ENCODE data around the gene PRKAG1.

Gene PRKAG1

GRCh38 chr12:48961801-48962200 is 56.8 kb downstream of the PRKAG1 start:
- no peak for ATAC-seq (replicated peaks)
- Mint-ChIP-seq H3K36me3 (ENCODE audit: insufficient read depth) (peaks cover 11% of the 10 kb centered on the region), H3K27me3 (peaks cover 6 to 17% of the 10 kb centered on the region in 2 donors), H3K4me3 (no peak overlapping the region), H3K9me3 (no peaks in the 10 kb centered on the region), H3K27ac (no peak overlapping the region), H3K4me1 (ENCODE audit: low read depth in 2 of 2) (peaks cover 11 to 13% of the 10 kb centered on the region in 2 donors)
- DNase-seq: no peak

- DNase-seq (no peak), ATAC-seq (replicated peaks) (no peak)
- Mint-ChIP-seq H3K9me3 (no peaks in the 10 kb centered on the region), H3K27ac (no peak overlapping the region), H3K4me3 (no peak overlapping the region), H3K4me1 (ENCODE audit: low read depth in 2 of 2) (peaks cover 16 to 17% of the 10 kb centered on the region in 2 donors), H3K27me3 (peaks cover 6 to 17% of the 10 kb centered on the region in 2 donors), H3K36me3 (ENCODE audit: insufficient read depth) (peaks cover 11% of the 10 kb centered on the region)
These were observed 57.2 kb downstream of the PRKAG1 start for GRCh38 chr12:48961331-48961730.

GRCh38 chr12:48960834-48961233 is 57.7 kb downstream of the PRKAG1 start:
- Mint-ChIP-seq H3K4me1 (ENCODE audit: low read depth in 2 of 2) (peaks cover 21 to 22% of the 10 kb centered on the region in 2 donors), H3K36me3 (ENCODE audit: insufficient read depth) (peaks cover 11% of the 10 kb centered on the region), H3K27me3 (peaks cover 6 to 17% of the 10 kb centered on the region in 2 donors), H3K9me3 (no peaks in the 10 kb centered on the region), H3K4me3 (no peak overlapping the region), H3K27ac (no peak overlapping the region)
- ATAC-seq (replicated peaks): no peak
- DNase-seq: no peak

GRCh38 chr12:48958049-48958388 is 60.6 kb downstream of the PRKAG1 start:
- DNase-seq: no peak
- Mint-ChIP-seq H3K4me3 (peak overlapping the region; percentile 97 to 99), H3K36me3 (ENCODE audit: insufficient read depth) (peaks cover 11% of the 10 kb centered on the region), H3K27me3 (peaks cover 6 to 17% of the 10 kb centered on the region in 2 donors), H3K9me3 (no peaks in the 10 kb centered on the region), H3K4me1 (ENCODE audit: low read depth in 2 of 2) (peaks cover 39 to 43% of the 10 kb centered on the region in 2 donors), H3K27ac (peak overlapping the region; percentile 95 to 96)
- ATAC-seq (replicated peaks): no peak

- Mint-ChIP-seq H3K9me3 (no peaks in the 10 kb centered on the region), H3K4me3 (peak within 1 kb of the TSS; percentile 97 to 99), H3K36me3 (ENCODE audit: insufficient read depth) (peaks cover 11% of the 10 kb centered on the region), H3K4me1 (ENCODE audit: low read depth in 2 of 2) (peaks cover 40 to 49% of the 10 kb centered on the region in 2 donors), H3K27me3 (peaks cover 6 to 17% of the 10 kb centered on the region in 2 donors), H3K27ac (peak within 1 kb of the TSS; percentile 95 to 96)
- DNase-seq: peak; percentile 86 to 88 (median 88)
- ATAC-seq (replicated peaks): peak; percentile 92
These were observed 61.2 kb downstream of the PRKAG1 start, which contains the start of gene ARF3 for GRCh38 chr12:48957141-48958048. ARF3 (minus strand) TSS chr12:48957487; CDS start chr12:48941095, 16,392 bp downstream.

GRCh38 chr12:48956279-48957140 is 62.1 kb downstream of the PRKAG1 start:
- Mint-ChIP-seq H3K27me3 (peaks cover 6 to 17% of the 10 kb centered on the region in 2 donors), H3K4me1 (ENCODE audit: low read depth in 2 of 2) (peaks cover 40 to 52% of the 10 kb centered on the region in 2 donors), H3K4me3 (peak overlapping the region; percentile 97 to 99), H3K36me3 (ENCODE audit: insufficient read depth) (peaks cover 11% of the 10 kb centered on the region), H3K9me3 (no peaks in the 10 kb centered on the region), H3K27ac (peak overlapping the region; percentile 95 to 96)
- DNase-seq: no peak
- peak; percentile 37 for ATAC-seq (replicated peaks)

GRCh38 chr12:48954841-48955501 is 63.6 kb downstream of the PRKAG1 start:
- H3K9me3 Mint-ChIP-seq: no peaks in the 10 kb centered on the region
- ATAC-seq (replicated peaks) (no peak), DNase-seq (no peak)
- H3K27me3 Mint-ChIP-seq: peaks cover 0 to 8% of the 10 kb centered on the region in 2 donors
- H3K36me3 Mint-ChIP-seq (ENCODE audit: insufficient read depth): peaks cover 11% of the 10 kb centered on the region
- peak overlapping the region in 1 of 2 donors; percentile 81 for H3K27ac Mint-ChIP-seq
- peak overlapping the region; percentile 18 to 99 for H3K4me3 Mint-ChIP-seq
- H3K4me1 Mint-ChIP-seq (ENCODE audit: low read depth in 2 of 2): peaks cover 40 to 52% of the 10 kb centered on the region in 2 donors

- Mint-ChIP-seq H3K4me1 (ENCODE audit: low read depth in 2 of 2) (peaks cover 40 to 52% of the 10 kb centered on the region in 2 donors), H3K27ac (peak overlapping the region; percentile 59 to 81), H3K27me3 (peaks cover 0 to 1% of the 10 kb centered on the region in 2 donors), H3K9me3 (no peaks in the 10 kb centered on the region), H3K4me3 (no peak overlapping the region), H3K36me3 (ENCODE audit: insufficient read depth) (peaks cover 11% of the 10 kb centered on the region)
- ATAC-seq (replicated peaks): no peak
- DNase-seq: no peak
These were observed 64.5 kb downstream of the PRKAG1 start for GRCh38 chr12:48954061-48954460.

- Mint-ChIP-seq H3K36me3 (ENCODE audit: insufficient read depth) (peaks cover 10% of the 10 kb centered on the region), H3K9me3 (no peaks in the 10 kb centered on the region), H3K4me3 (no peak overlapping the region), H3K27me3 (no peaks in the 10 kb centered on the region), H3K4me1 (ENCODE audit: low read depth in 2 of 2) (peaks cover 44 to 53% of the 10 kb centered on the region in 2 donors), H3K27ac (no peak overlapping the region)
- ATAC-seq (replicated peaks): no peak
- no peak for DNase-seq
These were observed 65.9 kb downstream of the PRKAG1 start for GRCh38 chr12:48952691-48953090.
